Activated B cell treated with CpG ODN at 0.5 μM for 24 hours (primary cell): ENCODE data around the gene TRIM45. TPM values are rescaled to one million over a fixed set of nuclear protein-coding genes. Genes with fewer than 3 reads are reported as not detected.

ENCODE experiments used
- ATAC-seq: fragments of 200-7000 bp; cut with Tn5 transposase; one replicate; pipeline ENCODE4 v1.10.0; 2021; ENCODE audit warnings: low read depth, mild to moderate bottlenecking, moderate library complexity
- CTCF ChIA-PET: fragments of 350-600 bp; sonication (Branson Sonifier 250); formaldehyde crosslinking; loops from one replicate; lab custom pipeline; 2021; ENCODE audit warnings: antibody characterized with exemption; lab: Charles Lee
- POLR2A ChIA-PET: fragments of 350-600 bp; sonication (Branson Sonifier 250); formaldehyde crosslinking; loops from one replicate; lab custom pipeline; 2021; ENCODE audit warnings: antibody characterized with exemption; lab: Charles Lee
- DNase-seq: peaks from one replicate; pipeline ENCODE4 v3.0.0; 2022
- H3K27ac Mint-ChIP-seq: one replicate; pipeline ENCODE4 v1.8.0; 2020; ENCODE audit warnings: mixed read lengths
- H3K27me3 Mint-ChIP-seq: one replicate; pipeline ENCODE4 v1.8.0; 2021; ENCODE audit warnings: mixed read lengths
- H3K36me3 Mint-ChIP-seq: one replicate; pipeline ENCODE4 v1.8.0; 2021; ENCODE audit warnings: low read depth, mixed read lengths
- H3K4me1 Mint-ChIP-seq: one replicate; pipeline ENCODE4 v1.8.0; 2021; ENCODE audit warnings: mixed read lengths
- H3K4me3 Mint-ChIP-seq: one replicate; pipeline ENCODE4 v1.8.0; 2020; ENCODE audit warnings: mild to moderate bottlenecking, mixed read lengths
- H3K9me3 Mint-ChIP-seq: one replicate; pipeline ENCODE4 v1.8.0; 2020; ENCODE audit warnings: mixed read lengths
- intact Hi-C: fragments of 100-400 bp; cut with micrococcal nuclease; formaldehyde crosslinking; loops from one replicate; pipeline ENCODE4 v1.15.1; 2024
- total RNA-seq: library from RNA; stranded (reverse); gene quantifications from 2 replicates; pipeline ENCODE4 v1.2.3, GENCODE V29; 2022
- TF ChIP-seq, protein P1 (sequence below): fragments of 200-600 bp; IDR thresholded peaks from one replicate; pipeline ENCODE4 v1.8.0; 2022; ENCODE audit warnings: antibody characterized with exemption, mild to moderate bottlenecking

The TRIM45 gene
- total RNA-seq, 1 donor from 2014 or later = 1.5 TPM

DNA sequence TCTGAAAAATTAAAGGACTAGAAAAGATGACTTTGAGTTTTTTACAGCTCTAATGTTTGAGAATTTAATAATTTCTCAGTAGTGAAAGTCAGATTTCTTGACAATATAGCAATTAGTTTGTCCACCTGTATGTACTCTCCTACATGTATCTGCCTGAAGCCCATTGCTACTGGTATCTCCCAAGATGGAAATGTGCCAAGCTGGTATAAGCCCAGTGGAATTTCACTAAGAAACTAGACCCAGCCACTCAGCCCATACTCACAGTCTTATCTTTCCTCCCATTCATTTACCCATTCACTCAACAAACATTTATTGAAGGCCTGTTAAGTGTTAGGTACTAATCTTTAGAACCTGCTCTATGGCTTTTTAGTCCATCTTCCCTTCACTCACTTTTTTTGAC is 21.6 kb upstream of the TRIM45 start:
- Mint-ChIP-seq H3K9me3 (no peaks in the 10 kb centered on the region), H3K27me3 (peaks cover 12% of the 10 kb centered on the region), H3K4me3 (no peak overlapping the region), H3K4me1 (no peaks in the 10 kb centered on the region), H3K27ac (no peak overlapping the region), H3K36me3 (no peaks in the 10 kb centered on the region)
- intact Hi-C loops = no loop called here
- POLR2A ChIA-PET = no interaction called here
- no peak for DNase-seq
- TF ChIP-seq, protein P1, sequence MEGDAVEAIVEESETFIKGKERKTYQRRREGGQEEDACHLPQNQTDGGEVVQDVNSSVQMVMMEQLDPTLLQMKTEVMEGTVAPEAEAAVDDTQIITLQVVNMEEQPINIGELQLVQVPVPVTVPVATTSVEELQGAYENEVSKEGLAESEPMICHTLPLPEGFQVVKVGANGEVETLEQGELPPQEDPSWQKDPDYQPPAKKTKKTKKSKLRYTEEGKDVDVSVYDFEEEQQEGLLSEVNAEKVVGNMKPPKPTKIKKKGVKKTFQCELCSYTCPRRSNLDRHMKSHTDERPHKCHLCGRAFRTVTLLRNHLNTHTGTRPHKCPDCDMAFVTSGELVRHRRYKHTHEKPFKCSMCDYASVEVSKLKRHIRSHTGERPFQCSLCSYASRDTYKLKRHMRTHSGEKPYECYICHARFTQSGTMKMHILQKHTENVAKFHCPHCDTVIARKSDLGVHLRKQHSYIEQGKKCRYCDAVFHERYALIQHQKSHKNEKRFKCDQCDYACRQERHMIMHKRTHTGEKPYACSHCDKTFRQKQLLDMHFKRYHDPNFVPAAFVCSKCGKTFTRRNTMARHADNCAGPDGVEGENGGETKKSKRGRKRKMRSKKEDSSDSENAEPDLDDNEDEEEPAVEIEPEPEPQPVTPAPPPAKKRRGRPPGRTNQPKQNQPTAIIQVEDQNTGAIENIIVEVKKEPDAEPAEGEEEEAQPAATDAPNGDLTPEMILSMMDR = no peak
- no peak for ATAC-seq
- CTCF ChIA-PET = interaction anchor here (1.7 kb wide), 1 partner anchor 14 kb away, joined by 5 read pairs; no protein-coding TSS in a partner anchor

DNA sequence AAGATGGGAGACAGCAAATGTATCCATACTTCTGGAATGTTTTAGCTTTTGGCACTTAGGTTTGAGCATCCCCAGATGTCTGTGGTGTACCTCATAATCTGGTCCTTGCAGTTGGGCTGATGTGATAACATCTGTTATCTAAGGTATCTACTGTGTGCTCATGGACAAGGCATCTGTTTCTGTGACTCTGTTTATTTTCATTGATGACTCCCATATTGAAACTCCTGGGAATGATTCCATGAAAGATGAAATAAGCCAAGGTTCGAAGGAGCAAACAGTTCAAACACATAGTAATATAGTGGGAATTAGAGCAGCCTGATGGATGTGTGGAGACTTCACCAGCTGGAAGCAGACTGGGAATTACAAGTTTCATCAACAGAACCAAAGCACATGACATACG is 20.7 kb upstream of the TRIM45 start:
- no peak for ATAC-seq
- Mint-ChIP-seq H3K9me3 (no peaks in the 10 kb centered on the region), H3K27ac (no peak overlapping the region), H3K4me3 (no peak overlapping the region), H3K4me1 (no peaks in the 10 kb centered on the region), H3K36me3 (no peaks in the 10 kb centered on the region), H3K27me3 (peaks cover 12% of the 10 kb centered on the region)
- POLR2A ChIA-PET = no interaction called here
- DNase-seq = no peak
- CTCF ChIA-PET = interaction anchor here (1.7 kb wide), 1 partner anchor 13 kb away, joined by 5 read pairs; no protein-coding TSS in a partner anchor
- intact Hi-C loops = no loop called here
- TF ChIP-seq, protein P1 = no peak

DNA sequence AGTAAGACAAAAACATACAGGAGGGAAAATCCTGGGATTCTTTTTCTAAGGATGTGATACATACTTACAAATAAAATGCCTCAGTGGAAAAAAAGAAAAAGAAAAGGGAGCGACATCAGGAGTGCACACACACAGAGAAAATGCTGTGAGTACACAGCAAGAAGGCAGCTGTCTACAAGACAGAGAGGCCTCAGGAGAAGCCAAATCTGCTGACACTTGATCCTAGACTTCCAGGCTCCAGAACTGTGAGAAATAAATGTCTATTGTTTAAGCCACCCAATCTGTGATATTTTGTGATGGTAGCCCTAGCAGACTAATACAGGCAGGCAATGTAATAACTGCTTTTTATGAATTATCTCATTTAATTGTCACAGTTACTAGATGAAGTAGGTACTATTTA is 17.0 kb upstream of the TRIM45 start:
- CTCF ChIA-PET = no interaction called here
- Mint-ChIP-seq H3K4me1 (no peaks in the 10 kb centered on the region), H3K27ac (no peak overlapping the region), H3K4me3 (no peak overlapping the region), H3K36me3 (no peaks in the 10 kb centered on the region), H3K9me3 (no peaks in the 10 kb centered on the region), H3K27me3 (peaks cover 8% of the 10 kb centered on the region)
- intact Hi-C loops = loop anchor here (5.0 kb wide), 1 partner anchor 719 kb away; no protein-coding TSS in a partner anchor
- TF ChIP-seq, protein P1 = no peak
- DNase-seq = no peak
- no peak for ATAC-seq
- POLR2A ChIA-PET = no interaction called here

DNA sequence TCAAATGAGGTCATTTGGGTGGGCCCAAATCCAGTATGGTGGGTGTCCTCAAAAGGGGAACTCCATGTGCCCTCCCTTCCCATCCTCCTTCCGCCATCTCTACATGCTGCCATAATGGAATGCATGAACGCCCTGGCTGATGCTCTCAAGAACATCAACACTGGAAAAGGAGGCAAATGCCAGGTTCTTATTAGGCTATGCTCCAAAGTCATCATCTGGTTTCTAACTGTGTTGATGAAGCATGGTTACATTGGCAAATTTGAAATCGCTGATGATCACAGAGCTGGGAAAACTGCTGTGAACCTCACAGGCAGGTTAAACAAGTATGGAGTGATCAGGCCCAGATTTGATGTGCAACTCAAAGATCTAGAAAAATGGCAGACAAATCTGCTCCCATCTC is 16.6 kb upstream of the TRIM45 start:
- TF ChIP-seq, protein P1 = no peak
- Mint-ChIP-seq H3K9me3 (no peaks in the 10 kb centered on the region), H3K4me1 (no peaks in the 10 kb centered on the region), H3K36me3 (no peaks in the 10 kb centered on the region), H3K27ac (no peak overlapping the region), H3K27me3 (peaks cover 8% of the 10 kb centered on the region), H3K4me3 (no peak overlapping the region)
- ChIA-PET POLR2A (no interaction called here), CTCF (interaction anchor here (1.5 kb wide), 1 partner anchor 9 kb away, joined by 3 read pairs; no protein-coding TSS in a partner anchor)
- no peak for ATAC-seq
- intact Hi-C loops = loop anchor here (5.0 kb wide), 1 partner anchor 719 kb away; no protein-coding TSS in a partner anchor
- no peak for DNase-seq

DNA sequence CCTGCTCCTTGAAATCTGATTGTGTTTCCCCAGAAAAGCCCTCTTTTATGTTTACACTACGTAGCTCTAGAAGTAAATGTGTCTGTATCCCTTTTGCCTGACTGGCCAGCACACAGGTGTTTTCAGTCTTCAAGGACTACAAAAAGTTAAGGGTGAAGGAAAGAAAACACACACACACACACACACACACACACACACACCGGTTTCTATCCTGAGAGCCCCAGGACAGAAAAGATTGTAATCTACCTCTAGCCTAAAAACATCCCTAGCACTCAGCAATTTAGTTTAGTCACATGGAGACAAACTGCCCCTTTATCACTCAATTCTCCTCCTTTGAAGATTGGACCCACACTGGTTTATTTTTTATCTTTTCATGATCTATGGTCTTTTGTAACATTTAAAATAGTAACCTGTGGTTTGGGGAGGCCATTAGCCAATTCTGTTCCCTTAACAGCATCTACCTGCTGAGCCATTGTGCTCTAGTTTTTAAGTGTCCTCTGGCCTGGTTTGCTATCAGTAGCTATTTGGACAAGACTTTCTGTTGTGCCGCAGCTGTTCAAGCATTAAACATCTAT is 15.8 kb upstream of the TRIM45 start:
- TF ChIP-seq, protein P1 = no peak
- H3K4me3 Mint-ChIP-seq = no peak overlapping the region
- no peaks in the 10 kb centered on the region for H3K4me1 Mint-ChIP-seq
- intact Hi-C loops = loop anchor here (5.0 kb wide), 1 partner anchor 720 kb away; no protein-coding TSS in a partner anchor
- ChIA-PET POLR2A (no interaction called here), CTCF (interaction anchor here (1.5 kb wide), 1 partner anchor 8 kb away, joined by 3 read pairs; no protein-coding TSS in a partner anchor)
- ATAC-seq = no peak
- no peaks in the 10 kb centered on the region for H3K36me3 Mint-ChIP-seq
- no peaks in the 10 kb centered on the region for H3K9me3 Mint-ChIP-seq
- DNase-seq = no peak
- peaks cover 8% of the 10 kb centered on the region for H3K27me3 Mint-ChIP-seq
- no peak overlapping the region for H3K27ac Mint-ChIP-seq
